ENCODE measurements around the gene OR6N2. TPM values are rescaled to one million over a fixed set of nuclear protein-coding genes. Genes with fewer than 3 reads are reported as not detected.
A peak's percentile ranks its signal among the peaks of the same experiment; 100 is the strongest.

The OR6N2 gene
- polyA plus RNA-seq, 3 donors = not detected

- WGBS (ENCODE audit: insufficient coverage) = no CpG with 5 or more reads among the region's 5 CpGs
- Histone ChIP-seq H2AFZ (ENCODE audit: insufficient read depth, low read depth, low read length, poor library complexity, severe bottlenecking) (no peak overlapping the region), H4K20me1 (ENCODE audit: insufficient read depth, low read length) (no peaks in the 10 kb centered on the region), H3K9ac (ENCODE audit: insufficient read depth, low read length, poor library complexity, severe bottlenecking) (no peak overlapping the region), H3K4me1 (ENCODE audit: control insufficient read depth in 1 of 2, insufficient read depth in 2 of 2, low read length in 2 of 2) (peaks cover 97 to 99% of the 10 kb centered on the region in 2 donors), H3K27ac (ENCODE audit: low read depth in 1 of 2, low read length in 2 of 2) (peak overlapping the region; percentile 52 to 85), H3K4me3 (replicated peaks in 1 of 3; ENCODE audit: low read depth in 2 of 3, low read length in 3 of 3) (peak overlapping the region; percentile 26 to 72 (median 41)), H3K27me3 (ENCODE audit: control insufficient read depth in 2 of 2, insufficient read depth in 2 of 2, low read length in 2 of 2) (no peaks in the 10 kb centered on the region), H3K4me2 (replicated peaks; ENCODE audit: extremely low read depth, low read length, poor library complexity, severe bottlenecking) (peak overlapping the region; percentile 85), H3K79me2 (ENCODE audit: insufficient read depth, low read length) (peaks cover 62% of the 10 kb centered on the region), H3K9me3 (replicated peaks in 1 of 2; ENCODE audit: control insufficient read depth in 1 of 2, insufficient read depth in 1 of 2, low read length in 2 of 2) (no peaks in the 10 kb centered on the region), H3K36me3 (replicated peaks in 1 of 2; ENCODE audit: control insufficient read depth in 1 of 2, insufficient read depth in 2 of 2, low read length in 2 of 2) (no peaks in the 10 kb centered on the region)
- Mint-ChIP-seq H3K4me1 (peaks cover 77% of the 10 kb centered on the region), H3K27ac (peak overlapping the region; percentile 92 to 99 (median 97)), H3K36me3 (peaks cover 5 to 14% of the 10 kb centered on the region in 2 donors), H3K4me3 (peak overlapping the region; percentile 57 to 92), H3K27me3 (ENCODE audit: low read depth in 3 of 3) (no peaks in the 10 kb centered on the region), H3K9me3 (no peaks in the 10 kb centered on the region)
- TF ChIP-seq, protein P1, sequence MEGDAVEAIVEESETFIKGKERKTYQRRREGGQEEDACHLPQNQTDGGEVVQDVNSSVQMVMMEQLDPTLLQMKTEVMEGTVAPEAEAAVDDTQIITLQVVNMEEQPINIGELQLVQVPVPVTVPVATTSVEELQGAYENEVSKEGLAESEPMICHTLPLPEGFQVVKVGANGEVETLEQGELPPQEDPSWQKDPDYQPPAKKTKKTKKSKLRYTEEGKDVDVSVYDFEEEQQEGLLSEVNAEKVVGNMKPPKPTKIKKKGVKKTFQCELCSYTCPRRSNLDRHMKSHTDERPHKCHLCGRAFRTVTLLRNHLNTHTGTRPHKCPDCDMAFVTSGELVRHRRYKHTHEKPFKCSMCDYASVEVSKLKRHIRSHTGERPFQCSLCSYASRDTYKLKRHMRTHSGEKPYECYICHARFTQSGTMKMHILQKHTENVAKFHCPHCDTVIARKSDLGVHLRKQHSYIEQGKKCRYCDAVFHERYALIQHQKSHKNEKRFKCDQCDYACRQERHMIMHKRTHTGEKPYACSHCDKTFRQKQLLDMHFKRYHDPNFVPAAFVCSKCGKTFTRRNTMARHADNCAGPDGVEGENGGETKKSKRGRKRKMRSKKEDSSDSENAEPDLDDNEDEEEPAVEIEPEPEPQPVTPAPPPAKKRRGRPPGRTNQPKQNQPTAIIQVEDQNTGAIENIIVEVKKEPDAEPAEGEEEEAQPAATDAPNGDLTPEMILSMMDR (IDR thresholded peaks at IDR 0.05) = no peak
- DNase-seq = peak; percentile 68 to 97 (median 87)
- intact Hi-C loops (cut with micrococcal nuclease) = loop anchor here in 1 of 2 donors (10.0 kb wide), 1 partner anchor 265 kb away; the partner anchor contains the start of gene AIM2
Observed at GRCh38 chr1:158809862-158810261, 28.9 kb upstream of the OR6N2 start.

GRCh38 chr1:158809256-158809655 lies 28.3 kb upstream of the OR6N2 start:
- Mint-ChIP-seq H3K27me3 (ENCODE audit: low read depth in 3 of 3) (no peaks in the 10 kb centered on the region), H3K36me3 (peaks cover 5 to 14% of the 10 kb centered on the region in 2 donors), H3K4me3 (peak overlapping the region in 1 of 2 donors; percentile 86), H3K27ac (peak overlapping the region; percentile 92 to 99 (median 97)), H3K4me1 (peaks cover 76% of the 10 kb centered on the region), H3K9me3 (no peaks in the 10 kb centered on the region)
- Histone ChIP-seq H3K9ac (ENCODE audit: insufficient read depth, low read length, poor library complexity, severe bottlenecking) (no peak overlapping the region), H3K27me3 (ENCODE audit: control insufficient read depth in 2 of 2, insufficient read depth in 2 of 2, low read length in 2 of 2) (no peaks in the 10 kb centered on the region), H4K20me1 (ENCODE audit: insufficient read depth, low read length) (no peaks in the 10 kb centered on the region), H3K4me1 (ENCODE audit: control insufficient read depth in 1 of 2, insufficient read depth in 2 of 2, low read length in 2 of 2) (peaks cover 91 to 94% of the 10 kb centered on the region in 2 donors), H3K27ac (ENCODE audit: low read depth in 1 of 2, low read length in 2 of 2) (peak overlapping the region; percentile 76 to 85), H3K4me2 (replicated peaks; ENCODE audit: extremely low read depth, low read length, poor library complexity, severe bottlenecking) (peak overlapping the region; percentile 85), H3K79me2 (ENCODE audit: insufficient read depth, low read length) (peaks cover 57% of the 10 kb centered on the region), H3K4me3 (replicated peaks in 1 of 3; ENCODE audit: low read depth in 2 of 3, low read length in 3 of 3) (peak overlapping the region; percentile 26 to 72 (median 41)), H3K9me3 (replicated peaks in 1 of 2; ENCODE audit: control insufficient read depth in 1 of 2, insufficient read depth in 1 of 2, low read length in 2 of 2) (no peaks in the 10 kb centered on the region), H2AFZ (ENCODE audit: insufficient read depth, low read depth, low read length, poor library complexity, severe bottlenecking) (no peak overlapping the region), H3K36me3 (replicated peaks in 1 of 2; ENCODE audit: control insufficient read depth in 1 of 2, insufficient read depth in 2 of 2, low read length in 2 of 2) (no peaks in the 10 kb centered on the region)
- peak; percentile 36 to 83 (median 66) for DNase-seq
- no CpG with 5 or more reads among the region's 3 CpGs for WGBS (ENCODE audit: insufficient coverage)
- intact Hi-C loops (cut with micrococcal nuclease) = loop anchor here in 1 of 2 donors (10.0 kb wide), 1 partner anchor 266 kb away; the partner anchor contains the start of gene AIM2
- TF ChIP-seq, protein P1 (IDR thresholded peaks at IDR 0.05) = no peak
